Activated T-cell treated with anti-CD3 and anti-CD28 coated beads for 1 hour (primary cell): Measurements from ENCODE around the gene CBY2.
"Not testable (repeated sequence)": the region's sequence is repeated elsewhere in the genome, so short reads cannot be mapped to it uniquely, and the experiment has no call there.

Experiments used
- DNase-seq: peaks from one replicate; pipeline ENCODE4 v3.0.0-alpha.2; 2020; ENCODE audit warnings: low read depth

Gene CBY2, protein sequence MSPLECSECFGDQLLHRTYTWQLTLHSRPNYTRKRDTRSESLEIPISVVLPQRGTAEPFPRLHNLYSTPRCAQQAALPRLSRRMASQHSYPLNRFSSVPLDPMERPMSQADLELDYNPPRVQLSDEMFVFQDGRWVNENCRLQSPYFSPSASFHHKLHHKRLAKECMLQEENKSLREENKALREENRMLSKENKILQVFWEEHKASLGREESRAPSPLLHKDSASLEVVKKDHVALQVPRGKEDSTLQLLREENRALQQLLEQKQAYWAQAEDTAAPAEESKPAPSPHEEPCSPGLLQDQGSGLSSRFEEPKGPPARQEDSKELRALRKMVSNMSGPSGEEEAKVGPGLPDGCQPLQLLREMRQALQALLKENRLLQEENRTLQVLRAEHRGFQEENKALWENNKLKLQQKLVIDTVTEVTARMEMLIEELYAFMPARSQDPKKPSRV

DNA sequence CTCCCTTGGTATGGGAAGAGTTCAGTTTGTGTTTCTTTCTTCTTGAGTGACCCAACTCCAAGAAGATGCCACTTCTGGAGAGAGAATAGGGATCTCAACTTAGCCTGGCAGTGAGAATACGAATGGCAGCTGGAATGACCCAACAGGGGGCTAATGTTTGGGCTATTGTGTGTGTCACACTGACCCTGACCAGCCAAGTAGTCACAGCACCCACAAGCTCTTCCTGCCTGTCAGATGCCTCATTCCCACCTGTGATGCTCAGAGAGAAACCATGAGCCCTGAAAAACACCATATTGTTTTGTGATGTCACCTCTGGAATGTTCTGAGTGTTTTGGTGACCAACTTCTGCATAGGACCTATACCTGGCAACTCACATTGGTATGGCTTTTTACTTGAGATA, at the start of gene CBY2:
CBY2 (plus strand) TSS at position 233 of the 400 bp plus-strand sequence; CDS start at position 304, 71 bp downstream.
- DNase-seq, result no peak

DNA sequence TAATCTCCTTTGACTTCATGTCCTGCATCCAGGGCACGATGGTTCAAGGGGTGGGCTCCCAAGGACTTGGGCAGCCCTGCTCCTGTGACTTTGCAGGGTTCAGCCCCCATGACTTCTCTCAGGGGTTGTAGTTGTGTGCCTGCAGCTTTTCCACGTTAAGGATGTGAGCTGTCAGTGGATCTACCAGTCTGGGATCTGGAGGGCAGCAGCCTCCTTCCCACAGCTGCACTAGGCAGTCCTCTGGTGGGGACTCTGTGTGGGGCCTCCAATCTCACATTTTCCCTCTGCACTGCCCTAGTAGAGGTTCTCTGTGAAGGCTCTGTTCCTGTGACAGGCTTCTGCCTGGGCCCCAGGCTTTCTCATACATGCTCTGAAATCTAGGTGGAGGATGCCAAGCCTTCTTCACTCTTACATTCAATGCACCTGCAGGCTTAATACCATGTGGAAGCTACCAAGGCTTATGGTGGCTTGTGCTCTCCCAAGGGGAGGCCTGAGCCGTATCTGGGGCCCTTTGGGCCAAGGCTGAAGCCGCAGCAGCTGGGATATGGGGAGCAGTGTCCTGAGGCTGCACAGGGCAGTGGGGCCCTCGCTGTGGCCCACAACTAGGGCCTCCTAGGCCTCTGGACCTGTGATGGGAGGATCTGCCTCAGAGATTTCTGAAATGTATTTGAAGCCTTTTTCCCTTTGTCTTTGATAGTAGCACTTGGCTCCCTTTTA, 47.3 kb upstream of the CBY2 start:
- DNase-seq, result no peak

DNA sequence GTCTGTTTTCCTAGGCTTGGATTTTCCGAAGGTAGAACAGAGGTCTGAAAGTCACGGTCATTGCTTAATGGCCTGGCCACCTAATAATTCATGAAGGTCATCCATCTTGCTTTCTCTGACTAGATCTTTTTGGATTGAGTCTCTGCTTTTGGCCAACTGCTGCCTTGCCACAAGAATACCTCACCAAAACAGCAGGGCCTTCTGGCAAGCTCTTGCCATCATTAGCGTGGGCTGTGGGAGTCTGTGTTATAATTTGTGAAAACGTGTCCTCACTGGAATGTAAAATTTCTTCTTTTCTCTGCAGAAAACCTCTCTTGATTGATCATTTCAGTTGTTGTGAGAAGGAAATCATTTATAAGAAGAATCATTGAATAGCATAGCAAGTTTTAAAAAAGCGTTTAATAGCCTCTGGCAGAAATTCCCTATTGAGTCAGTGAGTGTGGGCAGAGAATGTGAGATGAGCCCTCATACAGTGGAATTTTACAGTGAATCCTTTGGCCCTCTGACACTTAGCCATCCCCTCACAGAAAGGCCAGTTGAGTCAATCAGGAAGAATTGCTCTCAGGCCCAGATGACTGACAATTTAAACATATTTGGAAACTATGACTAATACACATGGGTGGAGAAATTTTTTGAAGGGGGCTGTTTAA, 43.4 kb upstream of the CBY2 start:
- DNase-seq, result no peak

DNA sequence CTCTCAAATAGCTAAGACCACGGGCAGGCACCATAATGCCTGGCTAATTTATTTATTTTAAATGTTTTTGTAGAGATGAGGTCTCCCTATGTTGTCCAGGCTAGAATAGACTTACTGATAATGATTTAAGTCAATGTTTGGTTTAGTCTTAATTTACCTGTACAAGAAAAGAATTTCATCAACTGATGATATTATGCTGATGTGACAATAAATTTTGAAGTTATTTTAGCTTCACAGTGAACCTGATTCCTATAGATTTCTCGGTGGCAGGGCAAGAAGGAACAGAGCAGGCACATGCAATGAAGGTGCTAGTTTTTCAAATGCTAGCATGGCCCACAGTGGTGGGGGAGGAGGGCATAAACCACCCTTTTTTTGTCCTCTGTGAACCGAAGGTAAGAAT, 42.6 kb upstream of the CBY2 start:
- DNase-seq, result no peak

DNA sequence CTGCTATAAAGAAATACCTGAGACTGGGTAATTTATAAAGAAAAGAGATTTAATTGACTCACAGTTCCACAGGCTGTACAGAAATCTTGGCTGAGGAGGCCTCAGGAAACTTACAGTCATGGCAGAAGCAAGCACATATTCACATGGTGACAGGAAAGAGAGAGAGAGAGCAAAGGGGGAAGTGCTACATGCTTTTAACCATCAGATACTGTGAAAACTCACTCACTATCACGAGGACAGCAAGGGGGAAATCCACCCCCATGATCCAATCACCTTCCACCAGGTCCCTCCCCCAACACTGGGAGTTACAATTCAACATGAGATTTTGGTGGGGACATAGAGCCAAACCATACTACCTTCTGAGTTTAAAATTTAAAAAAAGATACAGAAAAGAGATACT, 41.7 kb upstream of the CBY2 start:
- DNase-seq, result not testable (repeated sequence)

DNA sequence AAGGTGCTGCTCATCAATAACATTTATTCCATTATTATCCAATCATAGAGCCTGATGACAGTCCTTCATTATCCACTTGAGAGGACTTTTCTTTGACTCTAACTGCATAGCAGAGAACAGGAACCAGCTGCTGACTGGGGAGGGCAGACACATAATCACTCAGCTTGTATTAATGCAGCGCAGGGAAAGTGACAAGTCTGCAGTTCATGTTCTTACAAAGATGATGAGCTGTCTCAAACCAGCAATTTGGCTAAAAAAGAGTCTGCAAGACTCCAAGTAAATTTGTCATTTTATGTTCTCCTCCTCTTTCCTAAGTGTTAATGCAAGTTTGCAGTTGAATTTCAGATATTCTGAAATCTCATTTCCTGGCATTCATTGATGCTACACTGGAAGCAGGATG, 40.0 kb upstream of the CBY2 start:
- DNase-seq, result no peak

DNA sequence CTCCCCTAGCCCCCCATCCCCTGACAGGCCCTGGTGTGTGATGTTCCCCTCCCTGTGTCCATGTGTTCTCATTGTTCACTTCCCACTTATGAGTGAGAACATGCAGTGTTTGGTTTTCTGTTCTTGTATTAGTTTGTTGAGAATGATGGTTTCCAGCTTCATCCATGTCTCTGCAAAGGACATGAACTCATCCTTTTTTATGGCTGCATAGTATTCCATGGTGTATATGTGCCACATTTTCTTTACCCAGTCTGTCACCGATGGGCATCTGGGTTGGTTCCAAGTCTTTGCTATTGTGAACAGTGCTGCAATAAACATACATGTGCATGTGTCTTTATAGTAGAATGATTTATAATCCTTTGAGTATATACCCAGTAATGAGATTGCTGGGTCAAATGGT, 39.2 kb upstream of the CBY2 start:
- not testable (repeated sequence) for DNase-seq

DNA sequence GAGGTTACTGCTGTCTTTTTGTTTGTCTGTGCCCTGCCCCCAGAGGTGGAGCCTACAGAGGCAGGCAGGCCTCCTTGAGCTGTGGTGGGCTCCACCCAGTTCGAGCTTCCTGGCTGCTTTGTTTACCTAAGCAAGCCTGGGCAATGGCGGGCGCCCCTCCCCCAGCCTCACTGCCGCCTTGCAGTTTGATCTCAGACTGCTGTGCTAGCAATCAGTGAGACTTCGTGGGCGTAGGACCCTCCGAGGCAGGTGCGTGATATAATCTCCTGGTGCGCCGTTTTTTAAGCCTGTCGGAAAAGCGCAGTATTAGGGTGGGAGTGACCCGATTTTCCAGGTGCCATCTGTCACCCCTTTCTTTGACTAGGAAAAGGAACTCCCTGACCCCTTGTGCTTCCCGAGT, 32.5 kb upstream of the CBY2 start:
- not testable (repeated sequence) for DNase-seq

DNA sequence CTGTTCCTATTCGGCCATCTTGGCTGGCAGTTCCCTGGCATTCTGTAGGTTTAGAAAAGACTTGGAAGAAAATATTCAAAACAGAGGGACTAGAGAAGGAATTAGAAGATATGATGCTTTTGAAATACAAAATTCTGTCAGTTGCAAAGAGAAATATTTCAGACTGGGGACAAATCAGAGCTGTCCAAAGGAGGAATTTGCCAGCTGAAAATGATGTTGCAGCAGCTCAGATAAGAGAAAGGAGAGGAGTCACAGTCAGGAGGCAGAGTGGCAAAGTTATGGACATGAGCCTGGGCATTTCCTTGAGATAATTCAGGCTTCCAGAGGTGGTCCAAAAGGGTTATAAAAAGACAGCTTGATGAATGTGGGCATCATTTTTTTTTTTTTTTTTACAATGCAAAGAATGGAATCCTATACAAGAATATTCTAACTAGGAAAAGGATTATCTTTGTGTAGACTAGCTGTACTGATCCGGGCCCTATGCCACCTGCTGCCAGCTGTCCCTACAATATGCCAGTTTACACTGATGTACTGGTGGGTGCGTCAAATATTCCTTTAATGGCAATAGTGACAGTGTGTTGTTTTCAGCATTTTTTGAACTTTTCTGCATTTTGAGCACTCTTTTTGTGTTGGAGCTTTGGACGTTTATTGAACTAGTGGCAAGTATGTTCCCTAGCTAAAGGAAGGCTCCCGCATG, 31.8 kb upstream of the CBY2 start:
- DNase-seq, result no peak

DNA sequence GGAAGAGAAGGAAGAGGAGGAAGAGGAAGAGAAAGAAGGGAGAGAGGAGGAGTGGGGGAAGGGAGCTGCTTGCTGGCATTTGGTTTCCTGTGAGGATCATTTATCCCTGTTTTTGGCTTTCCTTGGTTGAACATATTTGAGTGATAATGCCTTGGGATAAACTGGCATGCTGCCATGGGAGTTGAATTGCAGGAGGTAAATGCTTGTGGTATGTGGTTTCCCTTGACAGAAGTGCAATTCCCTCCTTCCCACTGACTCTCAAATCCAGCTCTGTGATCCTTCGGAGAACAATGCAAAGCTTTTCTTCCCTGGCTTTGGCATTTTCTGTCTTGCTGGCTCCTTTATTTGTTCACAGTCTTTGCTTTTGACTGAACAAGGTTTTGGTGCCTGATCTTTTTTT, 27.2 kb upstream of the CBY2 start:
- no peak for DNase-seq

DNA sequence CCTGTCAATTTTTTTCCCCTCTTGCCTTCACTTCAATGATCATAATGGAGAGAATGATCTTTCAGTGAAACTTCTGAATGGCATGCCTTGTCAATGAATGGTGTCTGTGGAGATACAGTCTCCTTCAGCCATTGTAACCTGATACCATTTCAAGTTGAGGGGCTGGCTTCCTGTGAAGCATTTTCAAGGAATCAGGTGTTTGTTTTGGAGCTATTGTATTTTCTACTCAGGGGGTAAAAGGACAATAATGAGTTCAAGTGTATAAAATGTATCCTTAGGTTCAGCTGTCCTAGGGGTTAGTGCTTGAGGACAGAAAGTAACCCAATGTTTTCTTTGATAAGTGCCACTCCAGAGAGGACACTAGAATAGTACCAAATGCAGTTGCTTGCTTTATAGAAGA, 23.8 kb upstream of the CBY2 start:
- DNase-seq, result no peak

DNA sequence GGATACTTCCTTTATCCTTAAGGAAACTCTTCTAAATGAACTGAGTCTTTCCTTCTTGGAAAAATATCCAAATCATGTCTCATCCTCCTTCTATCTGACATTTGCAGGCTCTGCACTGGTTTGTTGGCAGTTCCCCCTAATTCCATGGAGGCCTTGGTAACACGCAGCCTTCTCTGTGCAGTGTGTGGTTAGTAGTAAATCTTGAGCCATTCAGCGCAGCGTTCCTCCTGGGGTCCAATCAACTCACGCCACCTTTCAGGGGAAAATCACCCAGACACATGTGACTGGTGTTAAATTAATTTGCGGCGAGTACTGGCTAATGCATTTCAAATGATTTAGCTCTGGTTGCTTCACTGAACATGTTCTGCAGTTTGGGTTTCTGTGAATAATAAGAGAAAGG, 21.0 kb upstream of the CBY2 start:
- no peak for DNase-seq

DNA sequence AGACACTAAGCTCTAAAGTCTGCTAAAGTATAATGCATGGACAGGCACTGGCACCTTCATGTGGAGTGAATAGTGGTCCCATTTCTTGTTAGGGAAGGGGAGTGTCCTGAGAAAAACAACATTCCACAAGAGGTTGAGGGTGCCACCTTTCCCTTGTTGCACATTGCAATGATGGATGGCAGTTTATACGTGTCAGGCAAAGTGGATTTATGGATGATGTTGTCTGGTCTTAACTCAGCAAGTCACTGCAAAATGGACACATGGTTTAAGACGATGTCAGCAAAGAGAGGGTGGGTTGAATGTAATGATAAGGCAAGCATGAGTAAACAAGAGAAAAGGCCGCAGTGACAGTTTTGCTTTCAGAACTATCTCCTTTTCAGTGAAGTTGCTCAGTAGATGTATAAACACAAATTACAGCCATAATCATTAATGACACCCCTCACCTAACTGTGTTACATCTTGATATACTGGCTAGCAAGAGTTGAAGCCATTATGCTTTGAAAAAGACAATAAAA, 19.6 kb upstream of the CBY2 start:
- DNase-seq, result no peak

DNA sequence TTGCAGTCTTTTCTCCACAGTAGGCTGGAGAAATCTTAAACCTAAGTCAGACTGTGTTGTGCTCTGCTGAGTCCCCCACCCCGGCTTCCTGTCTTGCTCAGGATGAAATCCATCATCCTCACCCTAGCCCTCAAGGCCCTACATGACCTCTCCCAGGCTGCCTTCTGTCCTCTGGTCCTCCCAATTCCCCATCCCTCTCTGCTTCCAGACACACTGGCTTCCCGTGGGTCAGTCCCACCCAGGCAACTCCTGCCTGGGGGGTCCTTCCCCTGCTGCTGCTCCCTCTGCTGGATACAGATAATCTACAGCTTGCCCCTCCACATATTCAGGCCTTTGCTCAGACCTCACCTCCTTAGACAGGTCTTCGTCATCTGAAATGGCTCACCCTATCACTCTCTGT, 18.4 kb upstream of the CBY2 start:
- DNase-seq, result no peak

DNA sequence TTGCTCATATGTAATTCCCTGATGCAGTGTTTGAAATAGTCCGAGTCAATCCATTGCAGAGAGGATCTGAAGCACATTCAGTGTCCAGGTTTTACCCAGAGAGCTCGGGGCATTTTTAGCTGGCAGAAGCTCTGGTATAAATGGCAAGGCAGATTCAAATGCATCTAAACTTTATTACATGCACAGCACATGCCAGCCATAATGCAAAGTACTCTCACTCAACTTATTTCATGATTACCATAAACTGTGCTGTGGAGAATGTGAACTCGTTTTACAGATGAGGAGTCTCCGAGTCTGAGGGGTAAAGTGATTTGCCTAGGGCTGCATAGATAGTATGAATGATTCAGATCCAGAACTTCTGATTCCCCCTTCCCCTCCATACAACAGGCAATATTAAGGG, 13.5 kb upstream of the CBY2 start:
- DNase-seq, result no peak

DNA sequence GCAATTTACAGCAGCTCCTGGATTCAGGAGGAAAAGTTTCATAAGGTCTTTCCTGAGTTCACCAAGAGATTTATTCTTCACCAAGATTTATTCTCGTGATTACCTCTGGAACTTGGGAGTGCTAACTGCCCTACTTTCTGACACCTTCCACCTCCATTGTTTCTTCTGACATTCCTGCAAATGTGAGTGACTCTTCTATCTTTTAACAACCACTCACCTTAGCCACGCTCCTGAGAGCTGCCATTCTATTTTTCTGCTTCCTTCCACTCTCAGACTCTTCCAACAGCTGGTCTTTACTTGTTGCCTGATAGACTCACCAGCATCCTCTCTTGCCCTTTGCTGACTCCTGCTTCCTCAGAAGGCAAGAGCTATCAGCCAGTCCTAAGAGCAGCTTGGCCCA, 11.5 kb upstream of the CBY2 start:
- DNase-seq, result no peak

DNA sequence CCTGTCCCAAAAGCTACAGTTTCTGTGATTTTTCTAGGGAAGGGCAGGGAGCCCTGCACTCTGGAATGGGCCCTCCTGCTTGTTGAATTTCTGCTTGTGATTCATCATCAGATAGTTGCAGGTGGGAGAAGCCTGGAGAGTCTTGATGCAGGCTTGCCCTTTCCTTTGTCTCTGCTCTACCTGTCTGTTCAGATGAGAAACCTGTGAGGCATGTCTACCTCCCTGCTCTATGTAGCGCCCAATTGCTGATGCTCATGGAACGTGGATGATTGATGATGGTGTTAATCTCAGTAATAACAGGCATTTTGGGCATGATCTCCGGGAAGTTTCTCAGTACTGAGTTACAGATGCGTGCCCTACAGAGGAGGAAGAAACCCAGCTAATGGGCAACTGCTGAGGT, 10.9 kb upstream of the CBY2 start:
- no peak for DNase-seq

DNA sequence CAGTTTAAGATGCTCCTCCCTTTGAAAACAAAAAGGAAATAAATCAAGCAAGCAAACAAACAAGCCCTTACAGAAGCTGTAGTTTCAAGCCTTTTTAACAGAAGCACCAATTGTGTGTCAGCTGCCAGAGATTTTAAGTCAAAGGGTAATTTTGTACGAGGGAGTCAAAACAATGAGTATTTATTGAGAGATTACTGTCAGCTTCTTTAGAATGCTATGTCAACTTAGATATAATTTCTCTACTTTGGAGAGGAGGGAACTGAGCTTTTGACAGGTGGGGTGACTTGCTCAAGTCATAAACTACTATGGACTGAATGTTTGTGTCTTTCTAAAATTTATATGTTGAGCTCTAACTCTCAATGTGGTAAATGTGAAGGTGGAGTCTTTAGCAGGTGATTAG, 10.5 kb upstream of the CBY2 start:
- DNase-seq, result no peak

DNA sequence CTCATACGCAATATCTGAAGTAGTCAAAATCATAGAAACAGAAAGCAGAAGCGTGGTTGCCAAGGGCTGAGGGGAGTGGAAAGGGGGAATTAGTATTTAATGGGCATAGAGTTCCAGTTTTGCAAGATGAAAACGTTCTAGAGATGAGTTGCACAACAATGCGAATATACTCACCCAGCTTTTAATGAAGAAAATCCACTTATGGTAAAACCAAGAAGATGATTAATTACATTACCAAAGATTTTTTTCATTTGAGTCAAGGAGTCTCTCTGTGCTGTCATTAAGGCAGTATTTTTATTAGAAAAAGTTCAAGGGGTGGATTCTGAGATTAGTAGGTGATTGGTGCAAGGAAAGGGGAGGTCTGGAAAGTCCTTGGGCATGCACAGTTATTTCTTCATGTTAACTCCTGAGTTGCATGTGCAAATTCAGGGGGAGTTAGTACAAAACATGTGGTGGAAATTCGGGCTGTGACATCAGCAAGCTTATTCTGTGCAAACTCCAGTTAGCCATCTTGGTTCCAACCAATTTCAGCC, 6.9 kb upstream of the CBY2 start:
- DNase-seq, result no peak

DNA sequence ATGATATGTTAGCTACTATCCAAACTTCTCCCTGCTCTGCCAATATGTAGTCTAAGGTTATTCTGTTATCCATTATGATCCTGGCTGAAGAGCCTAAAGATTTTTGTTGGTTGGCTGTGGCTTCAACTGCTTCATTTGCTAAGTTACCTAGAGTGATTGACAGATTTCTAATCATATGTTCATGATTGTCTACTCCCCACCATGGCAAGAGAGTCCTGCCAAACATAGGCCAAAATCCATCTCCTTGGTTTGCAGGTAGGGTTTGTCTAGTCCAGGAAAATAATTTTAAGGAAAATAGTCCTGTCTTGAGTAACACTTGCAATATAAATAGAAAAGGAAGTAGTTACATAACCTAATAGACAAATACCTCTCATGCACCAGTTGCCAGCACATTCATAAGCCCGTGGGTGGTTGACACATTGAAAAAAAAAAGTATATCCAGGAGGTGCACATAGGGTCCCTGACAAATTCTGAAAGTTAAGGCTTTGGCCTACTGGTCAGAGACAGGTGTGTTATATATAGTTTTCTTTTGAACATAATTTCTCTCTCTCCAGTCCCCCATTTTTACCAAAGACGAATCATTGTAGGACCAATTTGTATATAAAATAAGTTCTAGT, 5.4 kb upstream of the CBY2 start:
- no peak for DNase-seq
